Left lung (tissue), 10 donors: ENCODE results near the gene ABHD16A. TPM values are rescaled to one million over a fixed set of nuclear protein-coding genes. Genes with fewer than 3 reads are reported as not detected.

ENCODE experiments used
- ATAC-seq: fragments of 200-7000 bp; cut with Tn5 transposase; one replicate; pipeline ENCODE4 v1.9.1; 2020; ENCODE audit warnings: moderate library complexity
- DNase-seq, 4 donors: peaks; one replicate each; pipeline ENCODE4 v3.0.0-alpha.2; 2013 to 2020
- H3K27ac ChIP-seq, 2 donors: fragments of 200-600 bp; sonication (generic) in 1 of 2; one replicate each; pipeline versions ENCODE4 v1.5.0 to v1.8.0; 2020 to 2021
- H3K27me3 ChIP-seq, 2 donors: fragments of 200-600 bp; sonication (generic) in 1 of 2; one replicate each; pipeline versions ENCODE4 v1.5.0 to v1.8.0; 2020 to 2021
- H3K36me3 ChIP-seq, 2 donors: fragments of 200-600 bp; sonication (generic) in 1 of 2; one replicate each; pipeline versions ENCODE4 v1.5.0 to v1.8.0; 2020 to 2021
- H3K4me1 ChIP-seq, 2 donors: fragments of 200-600 bp; one replicate each; pipeline ENCODE4 v1.8.0; 2021
- H3K4me3 ChIP-seq, 2 donors: fragments of 200-600 bp; sonication (generic) in 1 of 2; one replicate each; pipeline versions ENCODE4 v1.5.0 to v1.8.0; 2020 to 2021; ENCODE audit warnings: mild to moderate bottlenecking in 1 of 2
- H3K9me3 ChIP-seq, 2 donors: fragments of 200-600 bp; sonication (generic) in 1 of 2; one replicate each; pipeline versions ENCODE4 v1.5.0 to v1.8.0; 2020 to 2021
- intact Hi-C, 2 donors: fragments of 100-400 bp; cut with DNase I; formaldehyde crosslinking; loops; one replicate each; pipeline versions ENCODE4 v1.11.2 to v1.14.2; 2022
- polyA plus RNA-seq, 6 donors: library from polyadenylated mRNA; unstranded; fragments of 120-200 nt; gene quantifications; one replicate each; pipeline ENCODE4 v1.2.1, GENCODE V29; 2013; ENCODE audit not compliant: insufficient read length in 6 of 6
- total RNA-seq, 2 donors: library from RNA; stranded (reverse); fragmentation: NEBNext Ultra II Directional; extraction: Animal tissue kit (Norgen Biotek cat#: 25700); gene quantifications; one replicate each; pipeline ENCODE4 v1.2.1, GENCODE V29; 2021
- TF ChIP-seq, protein P1 (sequence below), 2 donors: fragments of 200-600 bp; sonication (generic) in 1 of 2; IDR thresholded peaks; one replicate each; pipeline versions ENCODE4 v1.5.0 to v1.8.0; 2021; ENCODE audit warnings: antibody characterized with exemption in 2 of 2
- donor health status: DM: no; HTN: yes; CAD: no.
- donor health status: DM: no; HTN: no; CAD: no.

Gene ABHD16A
- total and polyA plus RNA-seq, 8 donors: 53.6 to 63.9 (median 58.1) TPM

DNA sequence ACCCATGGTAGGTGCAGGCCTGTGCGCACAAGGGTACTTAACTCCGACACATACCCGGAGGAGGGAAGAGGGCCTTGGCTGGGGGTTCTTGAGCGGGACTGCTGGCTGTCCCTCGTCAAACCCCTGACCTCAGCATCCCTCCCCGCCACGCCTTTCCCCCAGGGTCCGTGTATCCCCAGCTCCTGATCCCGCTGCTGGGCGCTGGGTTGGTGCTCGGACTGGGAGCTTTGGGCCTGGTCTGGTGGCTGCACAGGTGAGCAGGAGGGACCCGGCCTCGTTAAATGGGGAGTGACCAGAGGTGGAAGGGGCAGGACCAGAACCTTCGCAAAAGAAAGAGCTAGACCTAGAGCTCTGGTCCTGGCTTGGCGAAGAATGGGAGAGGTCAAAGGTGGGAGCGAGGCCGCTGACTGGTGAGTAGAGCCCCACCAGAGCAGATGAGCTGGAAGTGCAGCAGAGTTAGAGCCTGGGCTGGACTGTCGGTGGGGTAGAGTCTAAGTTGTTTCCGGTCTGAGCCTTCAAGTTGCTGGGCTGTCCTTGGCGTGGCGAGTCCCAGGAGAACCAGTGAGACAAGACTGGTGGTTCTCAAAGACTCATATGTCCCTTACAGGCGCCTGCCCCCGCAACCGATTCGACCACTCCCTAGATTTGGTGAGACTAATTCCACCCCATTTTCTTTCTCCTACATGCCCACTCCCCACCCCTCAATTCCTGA, 21.0 kb upstream of the ABHD16A start:
- TF ChIP-seq, protein P1, sequence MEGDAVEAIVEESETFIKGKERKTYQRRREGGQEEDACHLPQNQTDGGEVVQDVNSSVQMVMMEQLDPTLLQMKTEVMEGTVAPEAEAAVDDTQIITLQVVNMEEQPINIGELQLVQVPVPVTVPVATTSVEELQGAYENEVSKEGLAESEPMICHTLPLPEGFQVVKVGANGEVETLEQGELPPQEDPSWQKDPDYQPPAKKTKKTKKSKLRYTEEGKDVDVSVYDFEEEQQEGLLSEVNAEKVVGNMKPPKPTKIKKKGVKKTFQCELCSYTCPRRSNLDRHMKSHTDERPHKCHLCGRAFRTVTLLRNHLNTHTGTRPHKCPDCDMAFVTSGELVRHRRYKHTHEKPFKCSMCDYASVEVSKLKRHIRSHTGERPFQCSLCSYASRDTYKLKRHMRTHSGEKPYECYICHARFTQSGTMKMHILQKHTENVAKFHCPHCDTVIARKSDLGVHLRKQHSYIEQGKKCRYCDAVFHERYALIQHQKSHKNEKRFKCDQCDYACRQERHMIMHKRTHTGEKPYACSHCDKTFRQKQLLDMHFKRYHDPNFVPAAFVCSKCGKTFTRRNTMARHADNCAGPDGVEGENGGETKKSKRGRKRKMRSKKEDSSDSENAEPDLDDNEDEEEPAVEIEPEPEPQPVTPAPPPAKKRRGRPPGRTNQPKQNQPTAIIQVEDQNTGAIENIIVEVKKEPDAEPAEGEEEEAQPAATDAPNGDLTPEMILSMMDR (IDR thresholded peaks at IDR 0.05): no peak
- H3K4me3 ChIP-seq: no peak overlapping the region
- intact Hi-C loops: no loop called here
- no peak for ATAC-seq
- peaks cover 21 to 38% of the 10 kb centered on the region in 2 donors for H3K4me1 ChIP-seq
- H3K27me3 ChIP-seq: no peaks in the 10 kb centered on the region
- no peak overlapping the region for H3K27ac ChIP-seq
- no peak for DNase-seq
- no peaks in the 10 kb centered on the region for H3K9me3 ChIP-seq
- peaks cover 0 to 28% of the 10 kb centered on the region in 2 donors for H3K36me3 ChIP-seq

DNA sequence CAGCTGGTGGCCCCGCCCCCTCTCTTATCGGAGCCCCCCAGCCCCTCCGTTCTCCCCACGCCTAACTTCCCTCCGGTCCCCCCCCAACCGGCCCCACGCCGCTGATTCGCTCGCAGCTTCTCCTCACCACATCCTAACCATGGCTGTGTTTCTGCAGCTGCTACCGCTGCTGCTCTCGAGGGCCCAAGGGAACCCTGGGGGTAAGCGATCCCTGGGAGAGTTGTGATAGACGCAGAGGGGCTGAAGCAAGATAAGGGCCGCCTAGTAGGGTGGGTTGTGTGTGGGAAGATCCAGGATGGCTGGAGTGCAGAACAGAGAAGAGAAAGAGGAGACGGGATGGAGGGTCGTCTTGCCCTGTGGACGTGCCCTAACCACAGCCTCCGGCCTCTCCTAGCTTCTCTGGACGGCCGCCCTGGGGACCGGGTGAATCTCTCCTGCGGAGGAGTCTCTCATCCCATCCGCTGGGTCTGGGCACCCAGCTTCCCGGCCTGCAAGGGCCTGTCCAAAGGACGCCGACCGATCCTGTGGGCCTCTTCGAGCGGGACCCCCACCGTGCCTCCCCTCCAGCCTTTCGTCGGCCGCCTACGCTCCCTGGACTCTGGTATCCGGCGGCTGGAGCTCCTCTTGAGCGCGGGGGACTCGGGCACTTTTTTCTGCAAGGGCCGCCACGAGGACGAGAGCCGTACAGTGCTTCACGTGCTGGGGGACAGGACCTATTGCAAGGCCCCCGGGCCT, 20.3 kb upstream of the ABHD16A start, which contains the start of gene MPIG6B:
Gene MPIG6B (plus strand): TSS at position 129 of the 735 bp plus-strand sequence. CDS start 11 bp downstream, at position 140.
- Histone ChIP-seq H3K27ac (no peak within 1 kb of the TSS), H3K27me3 (no peaks in the 10 kb centered on the region), H3K4me1 (peaks cover 17 to 31% of the 10 kb centered on the region in 2 donors), H3K36me3 (peaks cover 0 to 28% of the 10 kb centered on the region in 2 donors), H3K9me3 (no peaks in the 10 kb centered on the region), H3K4me3 (no peak within 1 kb of the TSS)
- TF ChIP-seq, protein P1 (IDR thresholded peaks at IDR 0.05): no peak
- DNase-seq (no peak), ATAC-seq (no peak)
- intact Hi-C loops: no loop called here

DNA sequence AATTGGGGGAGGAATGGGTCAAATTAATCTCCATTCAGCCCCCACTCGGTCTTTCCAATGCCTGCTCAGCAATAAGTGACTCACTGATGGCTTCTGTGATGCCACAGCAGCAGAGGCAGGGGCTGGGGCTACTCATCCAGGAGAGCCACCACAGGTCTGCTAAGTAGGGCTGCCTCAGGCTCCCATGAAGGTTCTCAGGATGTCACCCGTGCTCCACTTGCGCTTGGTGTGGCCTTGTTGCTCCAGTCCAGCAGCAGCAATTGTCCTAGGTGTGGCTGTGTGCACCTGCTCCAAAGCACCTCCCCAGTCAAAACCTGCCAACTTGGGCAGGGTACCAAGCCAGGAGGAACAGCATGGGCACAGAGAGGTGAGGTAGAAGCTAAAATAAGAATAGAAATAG, 19.0 kb upstream of the ABHD16A start:
- ATAC-seq (no peak), DNase-seq (no peak)
- intact Hi-C loops: no loop called here
- Histone ChIP-seq H3K9me3 (no peaks in the 10 kb centered on the region), H3K36me3 (peaks cover 0 to 24% of the 10 kb centered on the region in 2 donors), H3K4me3 (no peak overlapping the region), H3K27me3 (no peaks in the 10 kb centered on the region), H3K4me1 (peaks cover 11 to 18% of the 10 kb centered on the region in 2 donors), H3K27ac (no peak overlapping the region)
- TF ChIP-seq, protein P1 (IDR thresholded peaks at IDR 0.05): no peak

DNA sequence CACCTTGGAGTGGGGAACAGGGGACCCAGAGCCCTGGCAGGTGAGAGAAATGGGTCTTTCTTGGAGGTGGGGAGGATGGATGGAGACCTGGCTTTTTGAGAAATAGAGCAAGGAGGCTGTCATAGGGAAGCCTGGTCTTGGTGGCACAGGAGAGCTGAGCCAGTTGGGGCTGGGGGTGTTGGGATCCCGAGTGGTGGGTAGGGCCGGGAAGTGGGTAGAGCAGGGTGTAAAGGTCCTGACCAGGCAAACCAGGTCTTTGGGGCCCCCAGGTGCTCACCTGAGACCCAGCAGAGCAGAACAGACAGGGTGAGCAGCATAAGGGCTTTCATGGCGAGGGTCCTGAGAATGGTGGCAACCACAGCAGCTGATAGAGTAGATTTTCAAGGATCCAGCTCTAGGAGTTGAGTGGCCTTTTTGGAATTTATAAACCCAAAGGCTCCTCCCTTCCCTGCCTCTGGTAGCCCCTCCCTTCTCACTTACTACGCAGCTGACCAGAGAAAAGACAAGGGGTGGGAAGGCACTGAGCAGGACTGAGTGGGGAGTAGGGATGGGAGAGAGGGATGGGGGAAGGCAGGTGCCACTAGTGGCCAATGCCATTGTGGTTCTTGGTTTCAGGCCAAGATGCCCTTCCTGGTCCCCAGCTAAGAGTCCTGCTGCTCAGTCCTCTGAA, 18.4 kb upstream of the ABHD16A start, which contains the start of gene LY6G6C:
Gene LY6G6C (minus strand): TSS at position 396 of the 670 bp plus-strand sequence. CDS start 67 bp downstream, at position 329.
- Histone ChIP-seq H3K4me1 (peaks cover 5 to 12% of the 10 kb centered on the region in 2 donors), H3K9me3 (no peaks in the 10 kb centered on the region), H3K27me3 (no peaks in the 10 kb centered on the region), H3K27ac (no peak within 1 kb of the TSS), H3K4me3 (no peak within 1 kb of the TSS), H3K36me3 (peaks cover 0 to 18% of the 10 kb centered on the region in 2 donors)
- ATAC-seq (no peak), DNase-seq (no peak)
- TF ChIP-seq, protein P1 (IDR thresholded peaks at IDR 0.05): no peak
- intact Hi-C loops: no loop called here
